Measurements from ENCODE around the gene PROK1. TPM values are rescaled to one million over a fixed set of nuclear protein-coding genes. Genes with fewer than 3 reads are reported as not detected.
A peak's percentile ranks its signal among the peaks of the same experiment; 100 is the strongest.

PROK1 gene
- total RNA-seq, 1 donor from 2014 or later: not detected

DNA sequence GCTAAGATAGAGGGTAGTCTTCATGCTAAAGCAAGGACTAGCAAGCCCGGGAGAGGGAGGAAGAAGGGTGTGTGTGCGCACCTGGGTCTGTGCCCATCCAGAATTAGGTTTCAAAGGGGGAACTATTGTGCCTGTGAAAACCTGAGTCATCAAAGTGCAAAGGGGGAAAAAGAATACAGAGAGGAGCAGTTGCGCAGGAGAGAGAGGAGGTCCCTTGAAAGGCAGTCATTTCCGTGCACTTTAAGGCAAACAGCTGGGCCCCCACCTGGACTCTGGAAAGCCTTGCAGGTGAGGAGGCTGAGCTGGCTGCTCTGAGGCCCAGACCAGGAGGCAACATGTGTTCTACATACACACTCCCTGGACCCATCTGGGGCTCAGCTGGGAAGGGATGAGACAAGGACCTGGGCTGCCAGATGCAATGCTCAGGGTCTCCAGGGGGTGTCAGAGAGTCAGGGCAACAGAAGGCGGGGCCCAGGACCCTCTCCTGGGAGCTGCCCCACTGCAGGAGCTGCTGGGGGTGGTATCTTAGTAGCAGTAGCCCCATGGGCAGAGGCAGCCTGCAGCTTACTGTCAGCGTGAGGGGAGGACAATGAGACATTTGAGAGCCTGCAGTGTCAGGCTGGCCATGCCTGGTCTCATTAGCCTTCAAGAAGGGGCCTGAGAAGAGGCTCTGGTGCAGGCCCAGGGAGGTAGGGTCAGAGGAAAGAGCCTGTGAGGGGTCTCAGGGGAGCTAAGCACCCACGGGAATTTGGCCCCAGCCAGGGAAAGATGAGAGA lies 14.3 kb downstream of the PROK1 start:
- DNase-seq (ENCODE audit: low read depth): no peak

GRCh38 chr1:110465814-110466380 lies 14.9 kb downstream of the PROK1 start:
- no peak for DNase-seq (ENCODE audit: low read depth)

- DNase-seq (ENCODE audit: low read depth): no peak
Observed at GRCh38 chr1:110466646-110467280, 15.8 kb downstream of the PROK1 start.

GRCh38 chr1:110471131-110471530 lies 20.2 kb downstream of the PROK1 start:
- no peak for DNase-seq (ENCODE audit: low read depth)

- no peak for DNase-seq (ENCODE audit: low read depth)
Observed at GRCh38 chr1:110472546-110472945, 21.6 kb downstream of the PROK1 start.

DNA sequence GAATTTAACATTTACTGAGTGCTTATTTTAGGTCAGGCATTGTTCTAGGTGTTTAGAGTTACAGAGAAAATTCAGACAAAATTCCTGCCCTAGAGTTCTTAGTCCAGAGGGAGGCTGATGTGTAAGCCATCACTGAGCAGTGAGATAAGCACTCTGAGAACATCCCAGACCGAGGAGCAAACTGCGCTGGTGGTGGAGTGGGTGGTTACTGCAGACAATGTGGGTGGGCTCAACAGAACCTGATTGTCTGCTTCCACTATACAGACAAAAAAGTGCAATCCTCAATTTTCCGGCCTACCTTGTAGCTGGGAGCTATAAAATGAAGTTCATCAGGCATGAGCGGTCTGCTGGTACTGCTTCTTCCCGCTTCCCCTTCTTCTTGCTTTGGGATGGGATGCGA lies 23.5 kb downstream of the PROK1 start:
- DNase-seq (ENCODE audit: low read depth): no peak

GRCh38 chr1:110475362-110476027 lies 24.5 kb downstream of the PROK1 start:
- DNase-seq (ENCODE audit: low read depth): no peak

- no peak for DNase-seq (ENCODE audit: low read depth)
Observed at GRCh38 chr1:110476028-110476765, 25.2 kb downstream of the PROK1 start.

DNA sequence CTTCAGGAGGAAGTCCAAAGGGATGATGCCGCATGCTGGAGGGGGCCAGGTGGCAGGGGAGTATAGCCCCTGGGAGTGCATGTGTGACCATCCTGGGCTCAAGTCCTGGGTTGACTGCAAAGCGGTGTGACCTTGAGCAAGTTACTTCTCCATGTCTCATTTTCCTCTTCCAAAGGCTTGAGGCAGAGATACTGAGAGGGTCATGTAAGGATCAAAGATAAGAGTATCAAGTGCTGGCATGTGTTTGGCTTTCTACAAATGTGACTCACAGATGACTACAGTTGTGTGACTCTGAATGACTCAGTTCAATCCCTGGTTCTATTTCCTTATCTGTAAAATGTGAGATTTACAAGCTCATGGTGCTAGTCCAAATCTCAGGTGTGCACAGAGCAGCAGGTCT lies 26.1 kb downstream of the PROK1 start:
- peak; percentile 71 for DNase-seq (ENCODE audit: low read depth)

GRCh38 chr1:110477445-110477957 lies 26.6 kb downstream of the PROK1 start:
- no peak for DNase-seq (ENCODE audit: low read depth)

DNA sequence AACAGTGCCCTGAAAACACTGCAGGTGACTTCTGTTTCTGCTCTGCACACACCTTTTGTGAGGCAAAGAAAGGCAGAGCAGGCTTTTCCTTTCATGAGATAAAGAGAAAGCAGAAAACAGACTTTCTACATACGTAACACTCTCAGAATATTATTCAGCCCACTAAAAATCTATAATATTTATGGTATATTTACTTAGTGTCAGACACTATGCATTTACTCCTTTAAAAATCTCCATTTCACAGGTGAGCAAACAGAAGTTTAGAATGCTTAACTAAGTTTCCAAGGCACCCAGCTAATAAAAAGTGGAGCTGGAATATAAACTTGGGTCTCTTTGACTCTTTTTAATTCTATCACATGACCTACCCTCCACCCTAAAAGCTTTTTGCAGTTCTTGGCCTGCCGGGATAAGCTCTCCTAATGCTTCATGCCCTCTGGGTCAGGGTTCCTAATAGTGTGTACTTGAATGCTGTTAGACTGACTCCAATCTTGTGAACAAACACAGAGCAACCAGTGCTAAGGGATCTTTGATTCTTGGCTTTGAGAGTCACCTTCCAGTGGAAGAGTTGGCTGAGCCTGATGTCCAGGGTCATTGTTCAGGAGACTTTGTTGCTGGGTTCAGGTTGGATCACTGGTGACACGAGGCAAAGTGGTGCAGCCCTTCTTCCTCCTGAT lies 27.2 kb downstream of the PROK1 start:
- no peak for DNase-seq (ENCODE audit: low read depth)

DNA sequence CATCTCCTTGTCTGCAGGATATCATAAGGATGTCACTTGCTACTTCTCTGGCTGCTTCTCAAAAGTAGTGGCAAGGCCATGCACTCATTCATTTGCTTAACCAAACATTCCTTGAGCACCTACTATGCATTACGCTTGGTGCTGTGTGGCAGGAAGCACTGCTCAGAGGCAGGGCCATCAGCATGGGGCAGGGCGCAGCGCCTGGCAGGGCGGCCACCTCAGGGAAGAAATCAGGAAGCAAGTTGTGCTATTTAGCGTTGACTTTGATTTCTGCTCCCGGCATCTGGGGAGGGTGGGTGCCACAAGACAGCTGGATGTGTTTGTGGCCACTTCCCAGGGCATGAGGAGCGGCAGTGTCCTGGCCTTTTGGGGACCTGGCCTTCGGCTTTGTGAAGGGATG lies 27.9 kb downstream of the PROK1 start:
- DNase-seq (ENCODE audit: low read depth): no peak

DNA sequence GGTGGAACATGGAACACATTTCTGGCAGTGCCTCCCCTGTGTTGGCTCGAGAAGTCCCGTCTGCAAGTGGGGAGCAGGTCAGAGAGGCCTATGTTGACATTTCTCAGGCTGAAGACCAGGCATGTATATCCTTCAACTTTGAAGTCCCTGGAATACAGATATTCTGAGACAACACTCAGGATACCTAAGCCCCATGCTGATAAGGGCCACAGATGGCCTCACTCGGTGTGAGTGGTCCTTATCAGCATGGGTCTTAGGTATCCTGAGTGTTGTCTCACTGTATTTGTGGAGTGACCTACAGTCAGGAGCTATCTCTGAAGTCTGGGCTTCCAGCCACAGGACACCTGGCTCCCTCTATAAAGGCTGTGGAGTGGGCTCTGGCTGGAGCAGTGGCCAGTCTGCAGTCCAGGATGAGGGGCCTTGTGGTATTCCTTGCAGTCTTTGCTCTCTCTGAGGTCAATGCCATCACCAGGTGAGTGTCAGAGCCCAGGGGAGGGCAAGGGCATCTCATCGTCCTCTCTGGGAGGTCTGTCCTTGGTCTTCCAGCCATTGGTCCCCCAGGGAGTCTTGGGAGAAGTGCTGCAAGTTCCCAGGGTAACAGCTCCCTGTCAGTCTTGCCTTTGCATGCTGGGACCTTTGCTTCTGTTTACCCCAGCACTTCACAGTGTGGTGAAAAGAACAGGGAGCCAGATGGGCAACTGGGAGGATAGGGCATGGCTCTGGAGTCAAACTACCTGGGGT lies 29.6 kb downstream of the PROK1 start:
- no peak for DNase-seq (ENCODE audit: low read depth)

DNA sequence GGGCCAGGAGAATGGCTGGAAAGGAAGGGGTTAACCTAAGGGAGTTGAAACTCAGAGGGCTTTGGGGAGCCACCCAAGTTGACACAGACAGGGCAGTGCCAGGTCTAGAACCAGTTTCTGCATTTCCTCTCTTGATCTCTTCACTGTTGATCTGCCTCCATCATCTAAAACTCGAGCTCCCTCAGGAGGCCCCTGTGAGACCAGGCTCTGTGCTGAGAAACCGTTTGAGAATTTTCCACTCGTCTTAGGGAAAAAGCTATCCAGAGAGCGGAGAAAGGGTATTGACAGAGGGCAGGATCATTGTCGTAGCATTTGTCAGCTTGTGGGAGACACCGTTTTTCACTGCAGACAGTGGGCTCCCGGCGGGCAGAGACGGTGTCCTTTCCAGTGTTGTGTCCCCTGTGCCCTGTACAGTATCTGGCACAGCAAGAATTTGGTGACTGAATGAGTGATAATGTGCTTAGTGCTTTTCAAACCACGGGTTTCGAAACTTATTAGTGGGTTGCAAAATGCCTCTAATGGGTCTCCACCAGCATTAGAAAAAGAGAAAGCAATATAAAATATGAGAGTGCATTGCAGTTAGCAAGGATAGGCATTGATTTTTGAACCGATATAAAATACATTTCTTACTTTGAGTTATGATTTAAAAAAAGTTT lies 31.1 kb downstream of the PROK1 start:
- DNase-seq (ENCODE audit: low read depth): no peak

GRCh38 chr1:110482662-110483307 lies 31.8 kb downstream of the PROK1 start:
- no peak for DNase-seq (ENCODE audit: low read depth)

- no peak for DNase-seq (ENCODE audit: low read depth)
Observed at GRCh38 chr1:110483308-110483685, 32.3 kb downstream of the PROK1 start.

DNA sequence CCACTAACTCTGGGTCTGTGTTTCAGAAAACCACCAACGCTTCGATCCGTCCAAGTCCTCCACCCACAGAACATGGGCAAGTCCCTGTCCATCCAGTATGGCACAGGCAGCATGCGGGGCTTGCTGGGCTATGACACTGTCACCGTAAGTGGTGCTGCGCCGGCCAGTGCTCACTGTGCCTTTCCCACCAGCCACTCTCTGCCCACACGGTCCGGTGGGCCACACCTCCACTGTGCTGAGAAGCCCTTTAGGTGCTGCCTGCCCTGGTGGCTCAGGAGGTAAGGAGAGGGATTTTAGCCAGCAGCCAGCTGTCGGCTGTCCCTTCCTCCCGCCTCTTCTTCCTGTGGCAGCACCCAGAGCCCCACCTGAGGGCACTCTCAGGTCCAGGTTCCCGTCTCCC lies 33.9 kb downstream of the PROK1 start:
- DNase-seq (ENCODE audit: low read depth): no peak

- no peak for DNase-seq (ENCODE audit: low read depth)
Observed at GRCh38 chr1:110485725-110486124, 34.8 kb downstream of the PROK1 start.

- no peak for DNase-seq (ENCODE audit: low read depth)
Observed at GRCh38 chr1:110487726-110488125, 36.8 kb downstream of the PROK1 start.

Measured in renal cortical epithelial cell (primary cell).